A549 (cell line): ENCODE results near the gene TAF7.

ENCODE experiments used
- BHLHE40 ChIP-seq: IDR thresholded peaks from 2 replicates; pipeline ENCODE4 v1.6.1; 2012; ENCODE audit warnings: low read depth, low read length, inconsistent platforms
- CTCF ChIP-seq: fragments of >200 bp; sonication (Bioruptor Twin); formaldehyde crosslinking; IDR thresholded peaks from 3 replicates; pipeline ENCODE4 v1.5.1; 2016
- EP300 ChIP-seq, 2 experiments: fragments of >200 bp; sonication (Bioruptor Twin); formaldehyde crosslinking; IDR thresholded peaks; 2 replicates in 1 of 2; 3 replicates in 1 of 2; pipeline ENCODE4 v1.6.1; 2016 to 2017
- ESRRA ChIP-seq: fragments of 150-350 bp; IDR thresholded peaks from 2 replicates; pipeline ENCODE4 v1.6.1; 2014; ENCODE audit warnings: mild to moderate bottlenecking, low read length, borderline replicate concordance
- NR3C1 ChIP-seq: fragments of >200 bp; sonication (Bioruptor Twin); formaldehyde crosslinking; IDR thresholded peaks from 3 replicates; pipeline ENCODE4 v1.6.1; 2017
- POLR2A ChIP-seq: IDR thresholded peaks from 2 replicates; pipeline ENCODE4 v1.6.1; 2012; ENCODE audit warnings: mild to moderate bottlenecking, low read length
- RAD21 ChIP-seq, 2 experiments: fragments of >200 bp in 1 of 2; sonication (Bioruptor Twin) in 1 of 2; formaldehyde crosslinking in 1 of 2; IDR thresholded peaks in 1 of 2; conservative IDR thresholded peaks in 1 of 2; 2 replicates in 1 of 2; 3 replicates in 1 of 2; pipeline ENCODE4 v1.6.1; 2012 to 2018; ENCODE audit warnings: inconsistent platforms in 1 of 2

- TF ChIP-seq EP300 (IDR thresholded peaks at IDR 0.05): no peak
- TF ChIP-seq ESRRA: no peak
- TF ChIP-seq CTCF: no peak
- no peak for TF ChIP-seq RAD21 (conservative IDR thresholded peaks at IDR 0.05 in 1 of 2, IDR thresholded peaks at IDR 0.05 in 1 of 2)
- TF ChIP-seq BHLHE40: no peak
- TF ChIP-seq NR3C1: no peak
- no peak for TF ChIP-seq POLR2A
Observed at GRCh38 chr5:141328231-141328630, 7.6 kb upstream of the TAF7 start.
